CD1c-positive myeloid dendritic cell (primary cell): ENCODE data around the gene SV2B.
A peak's percentile ranks its signal among the peaks of the same experiment; 100 is the strongest.

ENCODE experiments used
- DNase-seq: peaks from one replicate; pipeline ENCODE4 v3.0.0-alpha.2; 2016; ENCODE audit errors: extremely low spot score

The SV2B gene

DNA sequence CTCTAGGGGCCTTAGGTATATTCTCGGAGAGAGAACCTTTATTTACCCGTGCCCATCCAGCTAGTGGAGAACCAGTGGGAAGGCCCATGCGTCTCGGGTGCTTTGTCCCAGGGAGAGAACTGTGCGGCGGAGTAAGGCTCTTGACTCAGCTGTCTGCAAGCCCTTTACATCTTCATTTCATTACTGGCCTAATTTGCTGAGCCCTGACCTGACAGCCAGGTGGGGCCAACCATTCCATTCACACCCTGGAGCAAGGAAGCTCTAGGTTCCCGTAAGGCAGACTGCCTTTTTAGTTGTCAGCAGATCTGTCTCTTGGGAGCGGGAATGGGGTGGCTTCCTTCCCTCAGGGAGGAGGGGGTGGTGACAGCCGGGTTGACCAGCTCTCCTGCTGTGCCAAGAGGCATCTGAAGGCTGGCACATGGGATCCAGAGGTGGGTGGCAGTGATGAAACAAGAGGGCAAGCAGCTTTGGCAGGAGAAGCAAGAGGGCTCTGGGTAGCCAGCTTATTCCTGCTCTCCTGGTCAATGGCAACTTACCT, 36.4 kb downstream of the SV2B start:
- no peak for DNase-seq

- no peak for DNase-seq
These were observed 40.5 kb downstream of the SV2B start for GRCh38 chr15:91140601-91141000.

DNA sequence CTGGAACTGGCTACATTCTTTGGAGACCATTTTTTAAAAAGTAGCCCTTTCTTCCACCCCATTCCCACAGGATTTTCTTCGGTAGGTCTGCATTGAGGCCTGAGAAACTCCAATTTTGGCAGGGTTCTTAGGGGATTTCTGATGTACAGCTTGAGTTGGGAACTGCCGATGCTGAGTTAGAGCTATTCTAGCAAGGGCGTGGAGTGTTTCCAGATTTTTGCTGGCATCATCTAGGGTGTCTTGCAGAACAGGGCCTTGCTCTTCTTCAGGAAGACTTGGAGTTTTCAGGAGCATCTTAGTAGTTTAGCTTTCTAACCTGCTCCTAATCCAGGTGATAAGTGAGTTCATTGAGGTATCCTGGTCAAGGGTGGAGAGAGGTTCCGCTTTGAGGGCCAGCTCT, 41.0 kb downstream of the SV2B start:
- no peak for DNase-seq

- DNase-seq, result peak; percentile 64
These were observed 42.2 kb downstream of the SV2B start for GRCh38 chr15:91142106-91142744.

DNA sequence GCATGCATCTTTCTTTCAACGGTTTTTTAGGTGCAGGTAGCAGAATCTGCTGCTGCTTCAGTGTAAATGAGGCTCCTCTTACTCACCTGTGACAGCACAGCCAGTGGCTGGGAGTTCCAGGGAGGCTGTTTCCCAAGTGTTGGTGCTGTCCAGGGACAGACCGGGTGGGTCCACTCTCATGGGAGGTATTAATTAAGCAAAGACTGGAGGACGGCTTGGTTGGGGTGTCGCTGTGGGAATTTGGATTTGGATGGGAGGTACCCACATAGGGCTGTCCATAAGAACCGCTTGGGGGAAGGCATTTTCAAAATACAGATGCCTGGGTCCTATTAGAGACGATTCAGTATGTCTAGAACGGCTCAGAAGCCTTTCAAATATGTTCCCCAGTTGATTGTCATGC, 42.9 kb downstream of the SV2B start:
- no peak for DNase-seq

DNA sequence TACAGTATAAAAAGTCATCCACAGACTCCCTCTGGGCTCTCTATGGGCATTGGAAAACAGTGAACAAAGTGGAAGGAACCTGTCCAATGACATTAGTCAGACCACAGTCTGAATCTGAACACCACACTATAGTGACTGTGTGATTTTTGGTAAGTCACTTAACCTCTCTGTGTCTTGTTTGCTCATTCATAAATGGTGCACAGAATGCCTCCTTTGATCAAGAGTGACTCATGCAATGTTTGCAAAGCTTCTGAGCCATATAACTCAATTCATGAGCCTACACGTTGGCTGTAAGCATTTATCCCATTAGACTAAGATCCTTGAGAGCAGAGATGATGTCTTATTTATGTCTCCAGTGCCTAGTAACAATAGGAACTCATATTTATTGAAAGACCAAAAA, 46.7 kb downstream of the SV2B start:
- DNase-seq, result no peak

DNA sequence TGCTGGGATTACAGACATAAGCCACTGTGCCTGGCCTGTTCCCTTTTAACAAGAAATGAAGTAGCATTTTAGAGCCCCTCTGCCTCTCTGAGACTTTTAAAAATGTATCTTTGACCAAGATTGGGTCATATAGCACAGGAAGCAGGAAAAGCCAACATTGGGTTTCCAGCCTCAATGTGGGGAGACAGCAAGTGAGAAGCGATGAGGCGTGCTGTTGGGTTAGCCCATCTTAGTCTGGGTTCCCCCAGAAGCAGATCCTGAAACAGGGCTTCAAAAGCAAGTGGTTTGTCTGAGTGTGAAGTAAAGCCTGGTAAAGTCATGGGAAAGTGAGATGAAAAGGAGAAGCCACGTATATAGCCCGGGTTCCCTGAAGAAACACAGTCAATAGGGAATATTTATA, 48.2 kb downstream of the SV2B start:
- DNase-seq, result no peak

DNA sequence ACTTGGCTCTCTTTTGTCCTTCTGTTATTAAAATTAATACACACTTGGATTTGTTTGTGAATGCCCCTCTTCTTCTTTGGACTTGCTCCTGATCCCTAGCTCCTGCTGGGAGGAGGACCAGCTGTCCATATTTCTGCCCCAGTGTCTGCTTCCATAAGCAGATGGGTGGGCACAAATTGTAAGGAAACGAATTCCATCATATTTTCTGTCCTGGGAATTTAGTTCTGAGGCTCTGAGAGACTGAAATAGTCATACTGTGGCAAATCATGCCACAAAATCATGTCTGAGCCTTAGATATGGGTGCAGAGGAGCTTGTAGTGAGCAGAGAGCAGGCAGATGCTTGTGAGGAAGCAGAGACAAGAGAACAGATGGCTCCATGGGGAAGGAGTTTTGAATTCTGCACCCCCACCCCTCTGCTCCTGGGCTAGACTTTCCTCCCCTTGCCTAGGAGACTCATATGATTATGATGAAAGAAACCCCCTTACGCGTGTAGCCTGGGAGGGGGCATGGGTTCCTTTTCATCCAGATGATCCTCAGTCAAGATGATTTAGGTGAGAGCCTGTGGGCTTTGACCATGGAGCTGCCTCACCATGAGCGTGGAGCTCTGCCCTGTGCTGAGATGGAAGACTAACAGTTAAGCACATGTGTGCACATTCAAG, 50.6 kb downstream of the SV2B start:
- no peak for DNase-seq

DNA sequence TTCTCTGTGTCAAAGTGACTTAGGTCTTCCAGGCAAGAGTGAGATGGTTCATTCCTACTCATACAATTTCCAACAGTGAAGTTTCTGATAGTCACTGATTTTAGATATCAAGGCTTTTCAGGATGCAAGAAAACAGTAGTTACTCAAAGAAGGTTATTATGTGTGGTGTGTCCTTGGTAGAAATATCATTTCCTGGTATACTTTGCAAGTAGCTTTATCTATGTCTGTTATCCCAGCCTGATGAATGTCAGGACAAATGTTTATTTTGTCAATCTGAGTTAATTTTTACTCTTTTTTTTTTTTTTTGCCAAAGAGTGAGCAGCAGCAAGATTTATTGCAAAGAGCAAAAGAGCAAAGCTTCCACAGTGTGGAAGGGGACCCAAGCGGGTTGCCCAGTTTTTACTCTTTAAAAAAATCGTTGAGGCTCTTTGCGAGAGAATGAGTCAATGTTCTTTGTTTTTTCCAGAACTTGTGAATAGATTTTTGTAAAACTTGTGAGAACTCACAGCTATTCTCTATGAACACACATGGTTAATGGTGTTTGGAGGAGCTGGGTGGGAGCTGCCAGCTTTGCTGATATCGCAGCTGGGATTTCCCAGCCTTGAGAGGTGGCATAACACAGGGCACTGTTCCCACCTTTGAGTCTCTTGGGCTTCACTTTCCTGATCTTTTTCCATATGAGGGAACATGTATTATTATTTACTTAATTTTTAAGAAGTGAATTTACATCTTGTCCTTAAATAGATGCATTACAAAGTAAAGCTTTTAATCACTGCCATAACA, 51.9 kb downstream of the SV2B start:
- DNase-seq, result no peak

DNA sequence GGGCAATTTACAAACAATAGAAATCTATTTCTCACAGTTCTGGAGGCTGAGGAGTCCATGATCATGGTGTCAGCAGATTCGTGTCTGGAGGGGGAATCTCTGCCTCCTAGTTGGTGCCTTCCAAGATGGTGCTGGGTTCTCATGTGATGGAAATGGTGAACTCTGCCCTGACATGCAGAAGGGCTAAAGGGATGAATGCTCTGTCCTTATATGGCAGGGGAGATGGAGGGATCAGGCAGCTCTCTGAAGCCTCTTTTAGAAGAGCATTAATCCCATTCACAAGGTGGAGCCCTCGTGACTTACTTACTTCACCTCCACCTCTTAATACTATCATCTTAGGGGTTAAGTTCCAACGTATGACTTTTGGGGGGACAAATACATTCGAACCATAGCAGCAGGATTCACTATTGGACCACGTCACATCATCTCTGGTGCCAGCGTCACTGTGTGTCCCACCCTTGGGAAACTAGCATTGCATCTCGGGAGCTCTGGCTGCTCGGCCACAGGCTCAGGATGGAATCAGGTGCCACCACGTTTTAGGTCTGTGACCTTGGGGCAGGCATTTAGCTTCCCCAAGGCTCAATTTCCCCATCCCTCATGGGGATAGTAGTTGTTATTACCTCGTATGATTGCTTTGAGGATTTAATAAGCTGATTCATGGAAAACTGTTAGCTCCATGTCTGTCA, 53.0 kb downstream of the SV2B start:
- DNase-seq, result no peak

DNA sequence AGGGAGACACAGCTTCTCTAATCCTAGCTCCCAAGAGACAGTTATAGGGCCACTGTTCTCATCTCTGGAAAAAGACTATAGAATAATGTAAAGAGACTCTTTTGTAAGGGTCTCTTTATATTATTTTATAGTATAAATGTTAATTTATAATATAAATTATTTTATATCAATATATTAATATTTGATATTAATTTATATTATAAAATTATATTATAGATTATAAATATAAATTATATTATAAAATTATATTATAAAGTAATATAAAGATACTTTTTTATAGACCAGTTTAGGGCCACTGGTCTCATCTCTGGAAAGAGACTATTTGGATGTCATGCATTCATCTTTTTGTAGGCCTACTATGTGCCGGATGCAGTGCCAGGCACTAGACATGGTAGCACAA, 53.9 kb downstream of the SV2B start:
- DNase-seq, result no peak

DNA sequence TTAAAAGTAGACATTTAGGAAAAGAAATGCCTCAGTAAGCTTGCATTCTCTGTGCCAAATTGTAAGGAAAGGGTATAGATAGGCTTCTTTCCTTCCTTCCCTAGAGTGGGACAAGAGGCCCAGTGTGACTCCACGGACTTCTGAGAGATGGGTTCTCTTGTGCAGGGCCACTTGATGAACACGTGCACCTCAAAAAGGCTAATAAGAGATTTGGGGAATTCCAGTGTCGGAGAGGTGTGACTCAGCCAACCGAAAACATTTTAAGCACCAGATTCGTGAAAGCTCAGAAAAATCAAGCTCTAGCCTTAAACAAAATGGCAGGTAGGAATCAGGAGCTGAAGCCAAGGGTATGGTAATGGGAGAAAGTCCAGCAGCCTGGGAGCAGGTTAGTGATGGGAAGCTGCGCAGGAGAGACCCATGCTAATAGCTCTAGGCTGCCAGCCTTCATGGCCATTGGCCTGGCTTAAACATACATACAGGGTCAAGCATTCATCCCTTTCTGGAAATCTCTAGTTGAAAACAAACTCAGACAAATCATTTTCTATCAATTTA, 56.2 kb downstream of the SV2B start:
- no peak for DNase-seq

- no peak for DNase-seq
These were observed 58.6 kb downstream of the SV2B start for GRCh38 chr15:91158415-91159394.

- DNase-seq, result no peak
These were observed 65.8 kb downstream of the SV2B start for GRCh38 chr15:91165850-91166249.

- no peak for DNase-seq
These were observed 68.4 kb downstream of the SV2B start for GRCh38 chr15:91168457-91168856.

DNA sequence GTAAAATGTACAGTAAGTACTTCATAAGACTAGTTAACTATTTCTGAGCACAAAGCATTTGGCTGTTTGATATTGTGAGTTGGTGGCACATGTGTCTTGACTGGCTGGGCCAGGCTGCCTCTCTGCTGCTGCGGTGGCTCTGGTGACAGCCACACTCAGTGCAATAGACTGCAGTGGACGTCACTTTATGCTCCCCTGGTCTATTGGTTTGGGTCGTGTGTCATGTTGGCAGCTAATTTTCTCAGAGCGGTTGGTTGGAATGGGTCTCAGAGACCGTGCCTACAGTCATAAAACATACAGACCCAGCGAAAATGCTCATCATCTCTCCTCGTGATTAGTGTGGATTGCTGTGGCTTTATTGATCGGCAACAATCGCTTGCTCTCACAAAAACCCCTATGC, 71.3 kb downstream of the SV2B start:
- DNase-seq, result no peak

DNA sequence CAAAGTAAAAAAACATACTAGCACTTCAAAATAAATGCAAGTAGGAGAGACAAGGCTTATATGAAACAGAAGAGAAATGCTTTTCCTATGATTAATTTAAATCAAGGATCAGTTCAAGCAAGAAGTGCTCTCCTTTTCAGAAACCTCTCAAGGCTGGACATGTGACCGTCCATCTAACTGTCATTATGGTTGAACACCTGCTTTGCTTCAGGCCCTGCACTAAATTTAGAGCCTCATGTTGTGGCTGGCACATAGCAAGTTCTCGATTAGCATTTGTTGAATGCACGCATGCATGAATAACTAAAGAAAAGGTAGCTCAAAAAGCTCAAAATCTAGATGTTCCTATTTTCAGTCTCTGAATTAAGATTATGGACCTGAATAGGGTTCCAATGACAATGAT, 82.0 kb downstream of the SV2B start:
- no peak for DNase-seq

GRCh38 chr15:91183596-91183995, 83.5 kb downstream of the SV2B start:
- no peak for DNase-seq

GRCh38 chr15:91184441-91184840, 84.4 kb downstream of the SV2B start:
- DNase-seq, result no peak

- DNase-seq, result no peak
These were observed 87.0 kb downstream of the SV2B start for GRCh38 chr15:91186904-91187656.
